ENCODE measurements around the gene OOSP3. TPM values are rescaled to one million over a fixed set of nuclear protein-coding genes. Genes with fewer than 3 reads are reported as not detected.

The OOSP3 gene
- total RNA-seq, 1 experiment from 2014 or later: not detected

- TF ChIP-seq POLR2AphosphoS5 (IDR thresholded peaks at IDR 0.05; ENCODE audit: low read depth, low read length): no peak
- TF ChIP-seq CTCF (IDR thresholded peaks at IDR 0.05 in 2 of 3, conservative IDR thresholded peaks at IDR 0.05 in 1 of 3; ENCODE audit: borderline replicate concordance in 1 of 3, insufficient read depth in 1 of 3, low read depth in 2 of 3, low read length in 2 of 3): no peak
- TF ChIP-seq EZH2 (IDR thresholded peaks at IDR 0.05): no peak
- TF ChIP-seq TCF7L2 (IDR thresholded peaks at IDR 0.05; ENCODE audit: borderline replicate concordance, extremely low read depth, insufficient read depth, insufficient read length): no peak
- TF ChIP-seq, protein P1, sequence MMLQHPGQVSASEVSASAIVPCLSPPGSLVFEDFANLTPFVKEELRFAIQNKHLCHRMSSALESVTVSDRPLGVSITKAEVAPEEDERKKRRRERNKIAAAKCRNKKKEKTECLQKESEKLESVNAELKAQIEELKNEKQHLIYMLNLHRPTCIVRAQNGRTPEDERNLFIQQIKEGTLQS (IDR thresholded peaks at IDR 0.05): no peak
- TF ChIP-seq, protein P2, sequence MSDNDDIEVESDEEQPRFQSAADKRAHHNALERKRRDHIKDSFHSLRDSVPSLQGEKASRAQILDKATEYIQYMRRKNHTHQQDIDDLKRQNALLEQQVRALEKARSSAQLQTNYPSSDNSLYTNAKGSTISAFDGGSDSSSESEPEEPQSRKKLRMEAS (IDR thresholded peaks at IDR 0.05): no peak
Observed at GRCh38 chr11:59941091-59941490, 62.5 kb downstream of the OOSP3 start (continued).

DNA sequence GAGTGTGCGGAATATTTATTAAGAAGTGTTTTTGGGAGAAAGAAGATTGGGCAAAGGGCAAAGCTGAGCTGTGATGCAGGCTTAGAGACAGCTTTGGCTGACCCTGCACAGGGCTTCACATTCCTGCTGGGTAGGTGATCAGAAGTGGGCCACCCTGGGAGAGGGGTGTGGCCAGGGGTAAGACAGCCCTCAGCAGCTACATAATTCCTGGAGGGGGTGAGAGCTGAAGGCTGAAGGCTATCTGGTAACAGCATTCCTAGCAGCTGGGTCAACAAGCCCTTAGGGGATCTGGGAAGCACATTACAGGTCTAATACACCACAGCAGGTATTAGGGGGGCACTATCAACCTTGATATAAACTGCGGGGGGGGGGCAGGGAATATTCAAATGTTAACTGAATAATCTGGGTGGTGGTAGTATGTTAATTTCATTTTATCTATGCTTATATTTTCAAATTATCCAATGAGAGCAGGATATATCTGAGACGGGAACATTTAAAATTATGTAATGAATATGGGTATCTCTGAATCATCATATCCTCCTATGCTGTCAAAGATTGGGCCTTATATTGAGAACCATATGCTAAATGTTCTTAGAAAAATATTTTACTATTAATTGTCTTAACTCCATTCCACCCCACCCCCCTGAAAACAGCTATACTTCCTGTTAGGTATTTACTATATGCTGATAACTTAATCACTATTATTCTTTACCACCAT lies 65.6 kb downstream of the OOSP3 start:
- Histone ChIP-seq H3K79me2 (ENCODE audit: insufficient read depth, low read length) (no peaks in the 10 kb centered on the region), H3K4me1 (ENCODE audit: control insufficient read depth in 1 of 2, insufficient read depth in 2 of 2, low read length in 2 of 2) (no peaks in the 10 kb centered on the region; a peak in 1 of 4 replicates), H3K4me3 (replicated peaks in 1 of 2; ENCODE audit: low read depth in 1 of 2, low read length in 2 of 2) (no peak overlapping the region), H2AFZ (ENCODE audit: low read depth, low read length, poor library complexity, severe bottlenecking) (no peak overlapping the region), H4K20me1 (ENCODE audit: insufficient read depth) (no peaks in the 10 kb centered on the region), H3K9ac (ENCODE audit: low read length) (no peak overlapping the region), H3K27ac (ENCODE audit: low read depth, low read length) (no peak overlapping the region), H3K9me3 (ENCODE audit: control insufficient read depth in 1 of 2, insufficient read depth in 1 of 2, low read depth in 1 of 2, low read length in 2 of 2) (no peaks in the 10 kb centered on the region), H3K9me2 (ENCODE audit: insufficient read depth) (no peaks in the 10 kb centered on the region), H3K27me3 (ENCODE audit: insufficient read depth, low read length) (no peaks in the 10 kb centered on the region), H3K4me2 (ENCODE audit: low read length) (no peak overlapping the region), H3K36me3 (ENCODE audit: control insufficient read depth in 1 of 2, insufficient read depth in 2 of 2, low read length in 2 of 2) (no peaks in the 10 kb centered on the region)
- POLR2A ChIA-PET: no interaction called here
- BruUV-seq (replicated peaks): no TSS peak
- no peak for ATAC-seq
- RAD21 ChIA-PET (ENCODE audit: low non-redundant PET in 1 of 2, low total read pairs in 2 of 2, uncharacterized antibody in 2 of 2, unreplicated experiment in 2 of 2): no interaction called here
- intact Hi-C loops (cut with micrococcal nuclease): no loop called here
- CTCF ChIA-PET: no interaction called here
- DNase-seq (ENCODE audit: low read depth, low spot score): no peak
- no peak for TF ChIP-seq SRF (IDR thresholded peaks at IDR 0.05; ENCODE audit: low read depth)
- TF ChIP-seq CBX3 (IDR thresholded peaks at IDR 0.05; ENCODE audit: low read depth): no peak
- TF ChIP-seq, protein P2 (IDR thresholded peaks at IDR 0.05): no peak
- TF ChIP-seq, protein P1 (IDR thresholded peaks at IDR 0.05): no peak
- TF ChIP-seq SP1 (IDR thresholded peaks at IDR 0.05; ENCODE audit: low read depth): no peak
- no peak for TF ChIP-seq JUND (IDR thresholded peaks at IDR 0.05)
- TF ChIP-seq POLR2A (IDR thresholded peaks at IDR 0.05; ENCODE audit: borderline replicate concordance, extremely low read depth, insufficient read depth, insufficient read length): no peak
- TF ChIP-seq, protein P3, sequence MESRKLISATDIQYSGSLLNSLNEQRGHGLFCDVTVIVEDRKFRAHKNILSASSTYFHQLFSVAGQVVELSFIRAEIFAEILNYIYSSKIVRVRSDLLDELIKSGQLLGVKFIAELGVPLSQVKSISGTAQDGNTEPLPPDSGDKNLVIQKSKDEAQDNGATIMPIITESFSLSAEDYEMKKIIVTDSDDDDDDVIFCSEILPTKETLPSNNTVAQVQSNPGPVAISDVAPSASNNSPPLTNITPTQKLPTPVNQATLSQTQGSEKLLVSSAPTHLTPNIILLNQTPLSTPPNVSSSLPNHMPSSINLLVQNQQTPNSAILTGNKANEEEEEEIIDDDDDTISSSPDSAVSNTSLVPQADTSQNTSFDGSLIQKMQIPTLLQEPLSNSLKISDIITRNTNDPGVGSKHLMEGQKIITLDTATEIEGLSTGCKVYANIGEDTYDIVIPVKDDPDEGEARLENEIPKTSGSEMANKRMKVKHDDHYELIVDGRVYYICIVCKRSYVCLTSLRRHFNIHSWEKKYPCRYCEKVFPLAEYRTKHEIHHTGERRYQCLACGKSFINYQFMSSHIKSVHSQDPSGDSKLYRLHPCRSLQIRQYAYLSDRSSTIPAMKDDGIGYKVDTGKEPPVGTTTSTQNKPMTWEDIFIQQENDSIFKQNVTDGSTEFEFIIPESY (IDR thresholded peaks at IDR 0.05; ENCODE audit: extremely low read depth, insufficient replicate concordance, low read length): no peak
- TF ChIP-seq CEBPB (IDR thresholded peaks at IDR 0.05; ENCODE audit: low read depth): no peak
- no peak for TF ChIP-seq EZH2 (IDR thresholded peaks at IDR 0.05)
- TF ChIP-seq ELF1 (IDR thresholded peaks at IDR 0.05; ENCODE audit: borderline replicate concordance, low read depth): no peak
- no peak for TF ChIP-seq EZH2phosphoT487 (IDR thresholded peaks at IDR 0.05; ENCODE audit: borderline replicate concordance)
- no peak for TF ChIP-seq POLR2AphosphoS5 (IDR thresholded peaks at IDR 0.05; ENCODE audit: low read depth, low read length)
- no peak for TF ChIP-seq ZNF274 (IDR thresholded peaks at IDR 0.05; ENCODE audit: low read depth, low read length)
- TF ChIP-seq TCF7L2 (IDR thresholded peaks at IDR 0.05; ENCODE audit: borderline replicate concordance, extremely low read depth, insufficient read depth, insufficient read length): no peak
- no peak for TF ChIP-seq ZFX (IDR thresholded peaks at IDR 0.05)
- TF ChIP-seq FOSL1 (IDR thresholded peaks at IDR 0.05; ENCODE audit: low read depth): no peak
- no peak for TF ChIP-seq SIN3A (IDR thresholded peaks at IDR 0.05; ENCODE audit: low read depth)
- TF ChIP-seq EGR1 (IDR thresholded peaks at IDR 0.05; ENCODE audit: low read depth): no peak
